GM23248 (cell line): ENCODE measurements around the gene CFAP97D2. TPM values are rescaled to one million over a fixed set of nuclear protein-coding genes. Genes with fewer than 3 reads are reported as not detected.

ENCODE experiments used
- DNase-seq: peaks from one replicate; pipeline ENCODE4 v3.0.0-alpha.2; 2015
- H2AFZ ChIP-seq: fragments of 200-600 bp; sonication (generic); 2 replicates; pipeline ENCODE4 v1.6.1; 2016; ENCODE audit warnings: antibody characterized with exemption
- H3F3A ChIP-seq: fragments of 200-600 bp; sonication (generic); 2 replicates; pipeline ENCODE4 v1.6.1; 2016; ENCODE audit warnings: mild to moderate bottlenecking, antibody characterized with exemption, mixed run types; ENCODE audit not compliant: insufficient read depth
- H3K27ac ChIP-seq: fragments of 200-600 bp; sonication (generic); 2 replicates; pipeline ENCODE4 v1.5.1; 2016; ENCODE audit warnings: mild to moderate bottlenecking
- H3K27me3 ChIP-seq: fragments of 200-600 bp; sonication (generic); replicated peaks from 2 replicates; pipeline ENCODE4 v1.6.1; 2016; ENCODE audit warnings: mild to moderate bottlenecking; ENCODE audit not compliant: insufficient read depth
- H3K36me3 ChIP-seq: fragments of 200-600 bp; sonication (generic); 2 replicates; pipeline ENCODE4 v1.6.1; 2016; ENCODE audit warnings: low read depth, mild to moderate bottlenecking
- H3K4me1 ChIP-seq: fragments of 200-600 bp; sonication (generic); 2 replicates; pipeline ENCODE4 v1.6.1; 2016; ENCODE audit warnings: mild to moderate bottlenecking; ENCODE audit not compliant: insufficient read depth
- H3K4me2 ChIP-seq: fragments of 200-600 bp; sonication (generic); one replicate; pipeline ENCODE4 v1.6.1; 2016; ENCODE audit warnings: mild to moderate bottlenecking; ENCODE audit not compliant: unreplicated experiment
- H3K4me3 ChIP-seq: fragments of 200-600 bp; sonication (generic); 2 replicates; pipeline ENCODE4 v1.5.1; 2016; ENCODE audit warnings: mild to moderate bottlenecking
- H3K79me2 ChIP-seq: fragments of 200-600 bp; sonication (generic); 2 replicates; pipeline ENCODE4 v1.6.1; 2016; ENCODE audit warnings: mild to moderate bottlenecking; ENCODE audit not compliant: insufficient read depth
- H3K9ac ChIP-seq: fragments of 200-600 bp; sonication (generic); 2 replicates; pipeline ENCODE4 v1.6.1; 2016; ENCODE audit warnings: mild to moderate bottlenecking
- H3K9me2 ChIP-seq: fragments of 200-600 bp; sonication (generic); 2 replicates; pipeline ENCODE4 v1.6.1; 2016; ENCODE audit warnings: mixed run types, mild to moderate bottlenecking, moderate library complexity; ENCODE audit not compliant: insufficient read depth
- H3K9me3 ChIP-seq: fragments of 200-600 bp; sonication (generic); one replicate; pipeline ENCODE4 v1.6.1; 2017; ENCODE audit warnings: low read depth
- H4K20me1 ChIP-seq: fragments of 200-600 bp; sonication (generic); 2 replicates; pipeline ENCODE4 v1.6.0; 2016; ENCODE audit not compliant: insufficient read depth
- EZH2 ChIP-seq: fragments of 200-600 bp; sonication (generic); IDR thresholded peaks from 2 replicates; pipeline ENCODE4 v1.6.1; 2018; ENCODE audit warnings: antibody characterized with exemption, mild to moderate bottlenecking; ENCODE audit not compliant: insufficient read depth, poor library complexity, severe bottlenecking
- EZH2phosphoT487 ChIP-seq: fragments of 200-600 bp; sonication (generic); IDR thresholded peaks from 2 replicates; pipeline ENCODE4 v1.6.1; 2018; ENCODE audit warnings: antibody characterized with exemption, moderate library complexity, mild to moderate bottlenecking, low read depth; ENCODE audit not compliant: insufficient read depth
- WGBS, 2 experiments: methylation state at CpG; one replicate each; pipeline ENCODE4 v1.1.6; 2015 to 2017; ENCODE audit warnings: low lambda C conversion rate in 2 of 2, low coverage in 1 of 2; ENCODE audit errors: missing lambda C conversion rate in 2 of 2; 5-methylcytosine and 5-hydroxymethylcytosine counted together
- in situ Hi-C: fragments of 300-500 bp; cut with MboI; formaldehyde crosslinking; loops from 2 replicates; pipeline ENCODE4 v1.15.0; 2020
- polyA plus RNA-seq: library from polyadenylated mRNA; unstranded; fragments of >200 nt; fragmentation: Nextera tagmentation; extraction: Ambion mirVana; gene quantifications from 2 replicates; pipeline ENCODE4 v1.2.1, GENCODE V29; 2016
- total RNA-seq: library from RNA; depleted of rRNA; stranded (reverse); fragments of >200 nt; shearing (Covaris generic); gene quantifications from 2 replicates; pipeline ENCODE4 v1.2.3, GENCODE V29; 2014

The CFAP97D2 gene
- total and polyA plus RNA-seq, 2 experiments from 2014 or later: not detected

- no peaks in the 10 kb centered on the region for H3K9me3 ChIP-seq
- H3K27me3 ChIP-seq: no peaks in the 10 kb centered on the region; the same call in 1 of the 2 replicates
- H3K79me2 ChIP-seq: no peaks in the 10 kb centered on the region
- H3K4me3 ChIP-seq: no peak overlapping the region
- DNase-seq: no peak
- H3F3A ChIP-seq: no peaks in the 10 kb centered on the region
- TF ChIP-seq EZH2phosphoT487 (no peak), EZH2 (no peak)
- 84 to 89% methylated on average over 14 of the region's 14 CpGs for WGBS, 2 experiments
- no peaks in the 10 kb centered on the region for H4K20me1 ChIP-seq
- H2AFZ ChIP-seq: no peak overlapping the region
- H3K9ac ChIP-seq: no peak overlapping the region
- no peaks in the 10 kb centered on the region for H3K36me3 ChIP-seq
- H3K4me1 ChIP-seq: no peaks in the 10 kb centered on the region
- H3K9me2 ChIP-seq: no peaks in the 10 kb centered on the region
- H3K4me2 ChIP-seq: no peak overlapping the region
- in situ Hi-C loops: no loop called here
- no peak overlapping the region for H3K27ac ChIP-seq
These were observed 33.3 kb upstream of the CFAP97D2 start for GRCh38 chr13:114145722-114146121.

- Histone ChIP-seq H3K4me2 (no peak overlapping the region), H3K79me2 (no peaks in the 10 kb centered on the region), H3K9me2 (no peaks in the 10 kb centered on the region), H3K27ac (no peak overlapping the region), H3K36me3 (no peaks in the 10 kb centered on the region), H3K9me3 (no peaks in the 10 kb centered on the region), H3K4me3 (no peak overlapping the region), H3F3A (no peaks in the 10 kb centered on the region), H3K9ac (no peak overlapping the region), H2AFZ (no peak overlapping the region), H3K4me1 (no peaks in the 10 kb centered on the region), H3K27me3 (no peaks in the 10 kb centered on the region; the same call in 1 of the 2 replicates), H4K20me1 (no peaks in the 10 kb centered on the region)
- in situ Hi-C loops: no loop called here
- whole genome bisulfite sequencing, 2 experiments: 87 to 90% methylated on average over 14 of the region's 14 CpGs
- TF ChIP-seq EZH2phosphoT487: no peak
- TF ChIP-seq EZH2: no peak
- no peak for DNase-seq
These were observed 32.9 kb upstream of the CFAP97D2 start for GRCh38 chr13:114146173-114146572.

GRCh38 chr13:114146629-114147028 lies 32.4 kb upstream of the CFAP97D2 start:
- H2AFZ ChIP-seq: no peak overlapping the region
- H3K9me2 ChIP-seq: no peaks in the 10 kb centered on the region
- H3K9me3 ChIP-seq: no peaks in the 10 kb centered on the region
- H3K79me2 ChIP-seq: no peaks in the 10 kb centered on the region
- H3K4me1 ChIP-seq: no peaks in the 10 kb centered on the region
- in situ Hi-C loops: no loop called here
- H3K27ac ChIP-seq: no peak overlapping the region
- TF ChIP-seq EZH2phosphoT487: no peak
- TF ChIP-seq EZH2: no peak
- H3F3A ChIP-seq: no peaks in the 10 kb centered on the region
- no peak overlapping the region for H3K9ac ChIP-seq
- no peaks in the 10 kb centered on the region; the same call in 1 of the 2 replicates for H3K27me3 ChIP-seq
- H3K4me3 ChIP-seq: no peak overlapping the region
- no peaks in the 10 kb centered on the region for H4K20me1 ChIP-seq
- no peaks in the 10 kb centered on the region for H3K36me3 ChIP-seq
- DNase-seq: no peak
- 83 to 85% methylated on average over 10 of the region's 10 CpGs for WGBS, 2 experiments
- no peak overlapping the region for H3K4me2 ChIP-seq

- in situ Hi-C loops: no loop called here
- no peaks in the 10 kb centered on the region for H3K36me3 ChIP-seq
- WGBS, 2 experiments: 77 to 82% methylated on average over 11 to 22 of the region's 22 CpGs
These were observed 31.1 kb upstream of the CFAP97D2 start for GRCh38 chr13:114147803-114148520.

More at GRCh38 chr13:114147803-114148520, 31.1 kb upstream of the CFAP97D2 start:
- no peak overlapping the region for H3K27ac ChIP-seq
- no peaks in the 10 kb centered on the region for H4K20me1 ChIP-seq
- no peaks in the 10 kb centered on the region for H3K9me2 ChIP-seq
- no peaks in the 10 kb centered on the region for H3K9me3 ChIP-seq
- H3K4me2 ChIP-seq: no peak overlapping the region
- H3K4me1 ChIP-seq: no peaks in the 10 kb centered on the region
- no peaks in the 10 kb centered on the region; the same call in 1 of the 2 replicates for H3K27me3 ChIP-seq
- H3K9ac ChIP-seq: no peak overlapping the region
- TF ChIP-seq EZH2 (no peak), EZH2phosphoT487 (no peak)
- no peaks in the 10 kb centered on the region for H3K79me2 ChIP-seq
- H3F3A ChIP-seq: no peaks in the 10 kb centered on the region
- DNase-seq: no peak
- H3K4me3 ChIP-seq: no peak overlapping the region
- no peak overlapping the region for H2AFZ ChIP-seq
